Ovary (tissue), 9 donors: ENCODE measurements around the gene PRM1. TPM values are rescaled to one million over a fixed set of nuclear protein-coding genes. Genes with fewer than 3 reads are reported as not detected.
A peak's percentile ranks its signal among the peaks of the same experiment; 100 is the strongest.

Source experiments
- DNase-seq, 5 donors: peaks; one replicate each; pipeline ENCODE4 v3.0.0-alpha.2; 2019 to 2020
- H3K27ac ChIP-seq, 2 donors: fragments of 200-600 bp; one replicate each; pipeline versions ENCODE4 v1.5.1 to v1.8.0; 2019 to 2022
- H3K27me3 ChIP-seq: fragments of 200-600 bp; one replicate; pipeline ENCODE4 v1.8.0; 2022
- H3K36me3 ChIP-seq: fragments of 200-600 bp; sonication (generic); one replicate; pipeline ENCODE4 v1.5.1; 2019
- H3K4me1 ChIP-seq: one replicate; pipeline ENCODE4 v1.8.1; 2013; ENCODE audit warnings: mild to moderate bottlenecking, moderate library complexity; ENCODE audit not compliant: insufficient read depth
- H3K4me3 ChIP-seq: fragments of 200-600 bp; sonication (generic); one replicate; pipeline ENCODE4 v1.5.1; 2017
- H3K9me3 ChIP-seq, 2 donors: fragments of 200-600 bp in 1 of 2; sonication (generic) in 1 of 2; one replicate each; pipeline versions ENCODE4 v1.5.1 to v1.8.1; 2013 to 2019; ENCODE audit warnings: mild to moderate bottlenecking in 1 of 2, moderate library complexity in 1 of 2
- EP300 ChIP-seq: sonication (generic); formaldehyde crosslinking; IDR thresholded peaks from one replicate; pipeline ENCODE4 v1.6.1; 2017; ENCODE audit warnings: antibody characterized with exemption
- POLR2A ChIP-seq: fragments of 450-650 bp; IDR thresholded peaks from one replicate; pipeline ENCODE4 v1.6.1; 2017; ENCODE audit warnings: antibody characterized with exemption, mild to moderate bottlenecking, moderate library complexity
- whole genome bisulfite sequencing, 3 donors: extraction: QIAGEN DNeasy Blood & Tissue Kit in 1 of 3; methylation state at CpG; one replicate each; pipeline versions ENCODE4 v1.1.5 to v1.1.7; 2013 to 2017; 5-methylcytosine and 5-hydroxymethylcytosine counted together
- intact Hi-C, 4 donors: fragments of 100-400 bp; cut with DNase I; formaldehyde crosslinking; loops; one replicate each; pipeline versions ENCODE4 v1.11.0 to v1.15.1; 2022 to 2023
- polyA plus RNA-seq, 2 donors: library from polyadenylated mRNA; stranded (reverse); fragments of 200-250 nt in 1 of 2; fragments of 350-450 nt in 1 of 2; fragmentation: Illumina TruSeq in 1 of 2; extraction: RNeasy Lipid Tissue Mini Kit (QIAGEN cat#74804) in 1 of 2; gene quantifications; one replicate each; pipeline ENCODE4 v1.2.3, GENCODE V29; 2013 to 2014
- total RNA-seq, 7 donors: library from RNA; depleted of rRNA in 2 of 7; stranded (reverse); fragments of >200 nt in 2 of 7; fragmentation: NEBNext Ultra II Directional in 3 of 7; extraction: Animal tissue kit (Norgen Biotek cat#: 25700) in 3 of 7; gene quantifications; one replicate each; pipeline versions ENCODE4 v1.1.0 to v1.2.4, GENCODE V29; 2016 to 2023
- TF ChIP-seq, protein P1 (sequence below), 3 donors: fragments of 450-650 bp in 2 of 3; fragments of 200-600 bp in 1 of 3; IDR thresholded peaks; one replicate each; pipeline versions ENCODE4 v1.5.1 to v1.8.0; 2016 to 2022; ENCODE audit warnings: antibody characterized with exemption in 3 of 3, mild to moderate bottlenecking in 1 of 3
- donor health status: DM: no; HTN: no; CAD: no; lungs with moderate emphysema.
- donor health status: DM: no; HTN: no; CAD: no.
- donor health status: Bipolar disorder and iron deficiency.
- donor health status: DM: yes; HTN: yes; CAD: no.
- donor health status: DM: no; HTN: no; CAD: no.
- donor health status: DM: yes; HTN: yes; CAD: no.

PRM1 gene
- total and polyA plus RNA-seq, 9 donors = not detected

DNA sequence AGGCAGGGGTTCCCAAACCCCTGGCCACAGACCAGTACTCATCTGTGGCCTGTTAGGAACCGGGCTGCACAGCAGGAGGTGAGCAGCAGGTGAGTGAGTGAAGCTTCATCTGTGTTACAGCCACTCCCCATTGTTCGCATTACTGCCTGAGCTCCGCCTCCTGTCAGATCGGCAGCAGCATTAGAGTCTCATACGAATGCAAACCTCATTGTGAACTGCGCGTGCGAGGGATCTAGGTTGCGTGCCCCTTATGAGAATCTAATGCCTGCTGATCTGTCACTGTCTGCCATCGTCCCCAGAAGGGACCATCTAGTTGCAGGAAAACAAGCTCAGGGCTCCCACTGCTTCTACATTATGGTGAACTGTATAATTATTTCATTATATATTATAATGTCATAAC, 39.0 kb upstream of the PRM1 start:
- Histone ChIP-seq H3K4me3 (no peak overlapping the region), H3K27ac (no peak overlapping the region), H3K9me3 (no peaks in the 10 kb centered on the region), H3K27me3 (no peaks in the 10 kb centered on the region), H3K36me3 (no peaks in the 10 kb centered on the region), H3K4me1 (peaks cover 2% of the 10 kb centered on the region)
- intact Hi-C loops = loop anchor here in 1 of 4 donors (5.0 kb wide), 1 partner anchor 58 kb away; no protein-coding TSS in a partner anchor
- 83 to 87% (median 84%) methylated on average over 10 of the region's 10 CpGs for WGBS, 3 donors
- DNase-seq = no peak
- TF ChIP-seq POLR2A = no peak
- TF ChIP-seq EP300 = no peak
- TF ChIP-seq, protein P1, sequence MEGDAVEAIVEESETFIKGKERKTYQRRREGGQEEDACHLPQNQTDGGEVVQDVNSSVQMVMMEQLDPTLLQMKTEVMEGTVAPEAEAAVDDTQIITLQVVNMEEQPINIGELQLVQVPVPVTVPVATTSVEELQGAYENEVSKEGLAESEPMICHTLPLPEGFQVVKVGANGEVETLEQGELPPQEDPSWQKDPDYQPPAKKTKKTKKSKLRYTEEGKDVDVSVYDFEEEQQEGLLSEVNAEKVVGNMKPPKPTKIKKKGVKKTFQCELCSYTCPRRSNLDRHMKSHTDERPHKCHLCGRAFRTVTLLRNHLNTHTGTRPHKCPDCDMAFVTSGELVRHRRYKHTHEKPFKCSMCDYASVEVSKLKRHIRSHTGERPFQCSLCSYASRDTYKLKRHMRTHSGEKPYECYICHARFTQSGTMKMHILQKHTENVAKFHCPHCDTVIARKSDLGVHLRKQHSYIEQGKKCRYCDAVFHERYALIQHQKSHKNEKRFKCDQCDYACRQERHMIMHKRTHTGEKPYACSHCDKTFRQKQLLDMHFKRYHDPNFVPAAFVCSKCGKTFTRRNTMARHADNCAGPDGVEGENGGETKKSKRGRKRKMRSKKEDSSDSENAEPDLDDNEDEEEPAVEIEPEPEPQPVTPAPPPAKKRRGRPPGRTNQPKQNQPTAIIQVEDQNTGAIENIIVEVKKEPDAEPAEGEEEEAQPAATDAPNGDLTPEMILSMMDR (IDR thresholded peaks at IDR 0.05) = no peak

DNA sequence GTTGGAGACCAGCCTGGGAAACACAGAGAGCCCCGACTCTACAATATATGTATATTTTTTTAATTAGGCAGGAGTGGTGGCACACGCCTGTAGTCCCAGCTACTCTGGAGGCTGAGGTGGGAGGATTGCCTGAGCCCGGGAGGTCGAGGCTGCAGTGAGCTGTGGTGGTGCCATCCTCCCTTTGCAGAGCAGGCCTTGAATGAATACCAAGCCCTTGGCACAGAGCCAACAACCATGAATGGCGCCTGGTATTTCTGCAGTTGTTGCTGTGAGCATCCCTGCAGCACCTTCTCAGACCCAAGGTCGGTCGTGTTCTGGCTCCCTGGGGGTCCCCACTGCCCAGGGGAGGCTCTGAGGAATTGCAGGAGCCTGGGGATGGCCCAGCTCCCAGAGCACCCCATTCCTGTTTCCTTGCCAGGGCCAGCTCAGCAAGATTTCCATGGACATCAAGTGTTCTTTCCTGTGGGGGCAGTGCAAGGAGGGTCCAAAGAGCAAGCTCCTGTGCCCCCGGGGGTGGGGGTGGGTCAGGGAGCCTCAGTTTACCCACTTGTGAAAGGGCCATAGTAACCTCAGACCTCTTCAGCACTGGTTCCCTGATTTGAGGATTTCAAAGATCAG, 38.5 kb upstream of the PRM1 start:
- no peak for DNase-seq
- WGBS, 3 donors = 51 to 60% (median 52%) methylated on average over 8 of the region's 8 CpGs
- intact Hi-C loops = loop anchor here in 1 of 4 donors (5.0 kb wide), 1 partner anchor 57 kb away; no protein-coding TSS in a partner anchor

DNA sequence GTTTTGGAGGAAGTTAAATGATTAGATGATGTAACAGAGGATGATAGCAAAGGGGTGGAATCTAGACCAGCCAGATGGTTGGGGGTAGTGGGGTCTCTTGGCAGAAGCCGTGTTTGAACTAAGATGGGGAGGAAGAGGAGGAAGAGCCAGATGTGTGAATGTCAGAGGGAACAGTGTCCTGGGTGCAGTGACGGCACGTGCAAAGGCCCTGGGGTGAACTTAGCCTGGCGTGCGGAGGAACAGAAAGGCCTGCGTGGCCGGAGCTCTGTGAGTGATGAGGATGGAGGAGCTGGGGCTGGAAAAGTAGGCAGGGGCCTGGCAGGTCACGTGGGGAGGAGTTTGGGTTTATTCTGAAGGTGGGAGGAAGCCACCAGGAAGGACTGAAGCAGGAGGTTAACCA, 37.7 kb upstream of the PRM1 start:
- intact Hi-C loops = no loop called here
- Histone ChIP-seq H3K4me1 (peaks cover 2% of the 10 kb centered on the region), H3K36me3 (no peaks in the 10 kb centered on the region), H3K4me3 (no peak overlapping the region), H3K27me3 (no peaks in the 10 kb centered on the region), H3K27ac (no peak overlapping the region), H3K9me3 (no peaks in the 10 kb centered on the region)
- TF ChIP-seq, protein P1 (IDR thresholded peaks at IDR 0.05) = no peak
- TF ChIP-seq POLR2A (no peak), EP300 (no peak)
- WGBS, 3 donors = 85 to 98% (median 95%) methylated on average over 8 of the region's 8 CpGs
- DNase-seq = no peak

More for the DNA sequence above, 38.5 kb upstream of the PRM1 start:
- peaks cover 2% of the 10 kb centered on the region for H3K4me1 ChIP-seq
- no peak overlapping the region for H3K27ac ChIP-seq
- H3K4me3 ChIP-seq = no peak overlapping the region
- no peaks in the 10 kb centered on the region for H3K9me3 ChIP-seq
- no peaks in the 10 kb centered on the region for H3K27me3 ChIP-seq
- TF ChIP-seq, protein P1 (IDR thresholded peaks at IDR 0.05) = no peak
- TF ChIP-seq POLR2A (no peak), EP300 (no peak)
- no peaks in the 10 kb centered on the region for H3K36me3 ChIP-seq

DNA sequence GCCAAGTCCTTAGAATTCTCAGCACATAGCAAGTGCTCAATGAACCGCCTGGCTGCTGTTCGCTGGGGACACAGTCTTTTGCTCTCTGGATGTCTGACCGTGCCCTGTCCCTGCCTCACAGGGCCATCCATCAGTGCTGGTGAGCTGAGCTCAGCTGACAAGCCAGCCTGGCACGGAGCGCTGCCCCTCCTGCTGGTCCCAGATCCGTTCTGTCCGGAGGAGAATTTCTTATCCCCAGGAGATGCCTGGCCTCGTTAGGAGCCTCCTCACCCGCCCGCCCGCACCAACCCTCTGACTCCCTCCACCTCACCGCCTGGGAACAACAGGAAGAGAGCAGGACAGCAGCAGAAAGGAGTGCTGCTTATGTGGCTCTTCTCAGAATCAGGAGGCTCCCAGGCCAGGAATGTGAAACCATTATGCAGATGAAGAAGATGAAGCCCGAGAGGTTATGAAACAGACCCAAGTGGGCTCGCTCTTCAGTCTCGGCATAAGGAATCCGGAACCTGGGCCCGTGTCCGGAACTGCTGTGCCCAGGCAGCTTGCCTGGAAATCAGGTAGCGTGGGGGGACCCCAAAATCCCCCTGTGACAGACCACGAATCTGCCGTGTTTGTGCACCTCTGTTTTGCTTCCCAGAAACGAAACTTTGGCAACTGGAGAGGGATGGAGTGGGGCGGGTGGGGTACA, 35.3 kb upstream of the PRM1 start:
- TF ChIP-seq EP300 = no peak
- H3K9me3 ChIP-seq = no peaks in the 10 kb centered on the region
- 68 to 75% (median 72%) methylated on average over 21 to 23 of the region's 23 CpGs for WGBS, 3 donors
- peaks cover 14% of the 10 kb centered on the region for H3K4me1 ChIP-seq
- peak overlapping the region in 1 of 2 donors; percentile 48 for H3K27ac ChIP-seq
- peak in 2 of 5 donors; percentile 37 to 47 for DNase-seq
- no peak overlapping the region for H3K4me3 ChIP-seq
- intact Hi-C loops = no loop called here
- no peaks in the 10 kb centered on the region for H3K36me3 ChIP-seq
- H3K27me3 ChIP-seq = no peaks in the 10 kb centered on the region

DNA sequence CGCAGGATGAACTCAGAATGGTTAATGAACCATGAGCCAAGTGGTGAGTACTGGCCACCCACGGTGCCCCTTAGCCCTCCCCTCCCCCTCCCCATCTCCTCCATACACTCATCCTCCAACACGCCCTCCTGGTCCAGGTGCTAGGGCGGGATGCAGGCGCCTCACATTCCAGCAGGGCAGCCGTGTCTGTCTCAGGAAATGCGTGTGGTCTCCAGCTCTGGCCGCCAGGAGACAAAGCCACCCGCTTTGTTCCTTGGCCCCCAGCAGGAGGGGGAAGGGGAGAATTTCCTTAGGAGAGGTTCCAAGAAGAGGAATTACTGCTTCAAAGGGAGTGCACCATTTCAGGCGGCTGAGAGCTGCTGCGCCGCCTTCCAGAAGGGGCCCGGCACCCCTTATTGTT, 34.4 kb upstream of the PRM1 start:
- no peak overlapping the region for H3K4me3 ChIP-seq
- DNase-seq = peak in 2 of 5 donors; percentile 42 to 64
- H3K9me3 ChIP-seq = no peaks in the 10 kb centered on the region
- H3K27me3 ChIP-seq = no peaks in the 10 kb centered on the region
- TF ChIP-seq, protein P1 (IDR thresholded peaks at IDR 0.05) = peak in 2 of 3 donors; percentile 15 to 19
- no peak for TF ChIP-seq POLR2A
- intact Hi-C loops = no loop called here
- peak overlapping the region; percentile 2 to 48 for H3K27ac ChIP-seq
- WGBS, 3 donors = 18 to 21% (median 19%) methylated on average over 13 of the region's 13 CpGs
- no peaks in the 10 kb centered on the region for H3K36me3 ChIP-seq
- H3K4me1 ChIP-seq = peaks cover 17% of the 10 kb centered on the region
